ENCODE results near the gene ALG5.

The ALG5 gene

GRCh38 chr13:36979361-36980050, 19.6 kb downstream of the ALG5 start:
- no peak for DNase-seq (ENCODE audit: low spot score)

- DNase-seq (ENCODE audit: low spot score): no peak
Observed at GRCh38 chr13:36975172-36975571, 24.0 kb downstream of the ALG5 start.

- DNase-seq (ENCODE audit: low spot score): no peak
Observed at GRCh38 chr13:36973621-36974295, 25.4 kb downstream of the ALG5 start.

GRCh38 chr13:36973009-36973408, 26.1 kb downstream of the ALG5 start:
- no peak for DNase-seq (ENCODE audit: low spot score)

- no peak for DNase-seq (ENCODE audit: low spot score)
Observed at GRCh38 chr13:36966404-36966803, 32.7 kb downstream of the ALG5 start.

GRCh38 chr13:36965767-36966166, 33.4 kb downstream of the ALG5 start:
- no peak for DNase-seq (ENCODE audit: low spot score)

GRCh38 chr13:36959456-36960116, 39.6 kb downstream of the ALG5 start:
- no peak for DNase-seq (ENCODE audit: low spot score)

- DNase-seq (ENCODE audit: low spot score): no peak
Observed at GRCh38 chr13:36954542-36954941, 44.6 kb downstream of the ALG5 start.

GRCh38 chr13:36950920-36951319, 48.2 kb downstream of the ALG5 start:
- DNase-seq (ENCODE audit: low spot score): no peak

- no peak for DNase-seq (ENCODE audit: low spot score)
Observed at GRCh38 chr13:36950330-36950729, 48.8 kb downstream of the ALG5 start.

- no peak for DNase-seq (ENCODE audit: low spot score)
Observed at GRCh38 chr13:36945078-36945477, 54.1 kb downstream of the ALG5 start.

- no peak for DNase-seq (ENCODE audit: low spot score)
Observed at GRCh38 chr13:36925603-36926002, 73.5 kb downstream of the ALG5 start.

GRCh38 chr13:36924001-36924400, 75.1 kb downstream of the ALG5 start:
- no peak for DNase-seq (ENCODE audit: low spot score)

GRCh38 chr13:36921631-36922301, 77.4 kb downstream of the ALG5 start:
- DNase-seq (ENCODE audit: low spot score): no peak

- DNase-seq (ENCODE audit: low spot score): no peak
Observed at GRCh38 chr13:36920616-36921185, 78.4 kb downstream of the ALG5 start.

- peak; percentile 37 for DNase-seq (ENCODE audit: low spot score)
Observed at GRCh38 chr13:36919833-36920615, 79.1 kb downstream of the ALG5 start, which contains the start of gene SMAD9. SMAD9 (minus strand) TSS chr13:36920238; CDS start chr13:36879689, 40,549 bp downstream.

GRCh38 chr13:36919171-36919832, 79.8 kb downstream of the ALG5 start:
- no peak for DNase-seq (ENCODE audit: low spot score)

GRCh38 chr13:36918246-36919131, 80.7 kb downstream of the ALG5 start:
- DNase-seq (ENCODE audit: low spot score): no peak

- no peak for DNase-seq (ENCODE audit: low spot score)
Observed at GRCh38 chr13:36917311-36917710, 81.8 kb downstream of the ALG5 start.
